Inferior parietal cortex (tissue), 1 donor: ENCODE measurements around the gene TPCN2.

Experiments used
- DNase-seq: peaks from one replicate; pipeline ENCODE4 v3.0.0-alpha.2; 2016; ENCODE audit errors: extremely low spot score

TPCN2 gene

DNA sequence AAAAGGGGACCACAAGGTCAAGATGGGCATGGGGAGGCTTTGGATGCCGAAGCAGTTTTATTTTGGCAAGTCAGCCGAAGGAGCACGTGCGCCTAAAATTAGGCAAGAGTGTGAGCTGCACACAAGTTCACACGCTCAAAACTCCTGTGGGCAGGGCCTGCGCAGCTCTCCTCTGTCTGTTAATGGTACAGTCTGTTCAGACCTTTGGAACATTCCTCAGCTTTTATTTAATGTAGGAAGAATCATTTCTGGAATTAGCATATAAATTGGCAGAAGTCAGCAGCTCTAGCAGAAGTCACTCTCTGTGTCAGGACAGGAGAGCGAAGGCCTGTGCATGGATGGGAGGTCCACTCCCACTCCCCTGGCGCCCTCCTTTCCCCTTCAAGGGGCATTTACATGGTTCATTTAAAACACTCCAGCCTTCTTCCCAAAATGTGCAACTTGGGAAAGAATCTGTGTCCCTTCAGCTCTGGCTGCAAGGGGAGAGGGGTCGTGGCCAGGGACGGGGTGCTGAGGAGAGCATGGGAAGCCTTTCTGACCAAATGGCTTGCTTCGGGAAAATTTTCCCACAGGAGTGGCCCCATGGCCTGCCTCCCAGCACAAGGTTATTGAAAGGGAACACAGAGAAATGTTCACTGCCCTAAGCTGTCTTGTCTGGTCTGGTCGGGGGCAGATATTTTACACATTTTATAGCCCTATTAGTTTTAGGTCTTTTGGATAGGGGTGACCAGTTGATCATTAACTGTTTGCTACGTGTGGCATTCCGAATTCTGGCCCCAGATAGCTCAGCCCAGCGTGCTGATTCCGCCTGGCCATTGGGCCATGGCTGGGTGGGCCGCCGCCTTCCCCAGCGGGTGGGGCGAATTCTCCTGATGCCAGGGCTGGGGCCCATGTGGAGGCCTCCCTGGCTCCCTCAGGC, 63.2 kb downstream of the TPCN2 start:
- DNase-seq: no peak

DNA sequence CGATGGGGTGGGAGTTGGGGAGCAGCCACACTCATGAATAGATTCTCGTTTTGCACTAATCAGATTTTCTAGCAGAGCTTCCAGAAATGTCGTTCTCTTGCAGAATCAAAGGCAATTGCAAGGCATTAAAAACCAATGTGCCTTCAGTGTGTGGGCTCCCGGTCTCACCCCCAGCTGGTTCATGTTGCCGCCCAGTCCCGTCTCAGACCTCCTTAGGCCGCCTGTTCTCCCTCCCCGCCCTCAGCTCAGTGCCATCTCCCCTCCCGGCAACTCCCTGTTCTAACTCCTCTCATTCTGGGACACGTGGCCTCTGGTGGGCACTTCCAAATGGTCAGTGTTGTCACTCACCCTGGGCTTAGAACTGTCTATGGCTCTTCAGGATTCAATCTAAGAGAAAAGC, 64.5 kb downstream of the TPCN2 start:
- no peak for DNase-seq

DNA sequence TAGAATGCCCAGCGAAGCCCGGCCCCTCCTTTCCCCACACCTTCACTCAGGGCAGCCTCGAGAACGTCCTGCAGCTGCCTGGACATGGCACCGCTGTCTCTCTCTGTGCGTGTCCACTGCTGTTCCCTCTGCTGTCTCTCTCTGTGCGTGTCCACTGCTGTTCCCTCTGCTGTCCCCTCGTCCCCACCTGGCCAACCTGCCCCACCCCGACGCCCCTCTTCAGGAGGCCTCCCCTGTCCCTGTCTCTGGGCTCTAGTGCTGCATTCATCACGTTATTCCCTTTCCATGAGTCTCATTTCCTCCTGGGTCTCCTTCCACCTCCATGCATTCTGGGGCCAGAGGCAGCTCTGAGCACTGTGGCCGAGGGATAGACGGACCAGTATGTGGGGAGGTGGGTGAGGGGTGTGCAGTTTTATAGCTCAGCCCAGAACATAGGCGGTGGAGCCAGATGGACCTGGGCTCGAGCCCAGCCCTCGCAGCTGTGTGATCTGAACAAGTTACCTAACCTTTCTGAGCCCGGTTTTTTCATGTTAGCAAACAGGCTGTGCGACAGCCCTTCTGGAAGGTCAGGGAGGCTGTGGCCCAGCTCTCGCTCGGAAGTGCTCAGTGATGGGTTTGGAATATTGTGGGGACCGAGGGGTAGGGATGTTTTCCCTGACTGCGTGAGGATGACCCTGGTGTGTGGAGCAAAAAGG, 65.1 kb downstream of the TPCN2 start:
- no peak for DNase-seq

DNA sequence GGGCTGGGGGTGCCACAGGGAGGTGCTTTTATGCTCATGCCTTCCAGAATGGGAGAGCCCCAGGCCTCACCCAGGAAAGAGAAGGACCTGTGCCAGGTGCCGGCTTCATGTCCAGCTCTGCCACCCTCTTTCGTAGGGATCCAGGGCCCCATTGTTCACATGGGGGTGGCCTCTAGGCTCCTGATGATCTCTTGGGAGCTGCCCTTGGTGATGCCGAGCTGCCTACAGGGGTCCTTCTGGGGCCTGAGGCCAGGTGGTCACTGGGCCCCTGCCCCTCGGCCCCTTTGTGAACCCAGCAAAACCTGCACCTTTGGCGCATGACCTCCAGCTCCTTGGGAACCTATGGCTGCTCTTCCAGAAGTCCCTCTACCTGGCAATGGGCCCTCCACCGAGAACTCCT, 65.6 kb downstream of the TPCN2 start:
- DNase-seq: no peak

DNA sequence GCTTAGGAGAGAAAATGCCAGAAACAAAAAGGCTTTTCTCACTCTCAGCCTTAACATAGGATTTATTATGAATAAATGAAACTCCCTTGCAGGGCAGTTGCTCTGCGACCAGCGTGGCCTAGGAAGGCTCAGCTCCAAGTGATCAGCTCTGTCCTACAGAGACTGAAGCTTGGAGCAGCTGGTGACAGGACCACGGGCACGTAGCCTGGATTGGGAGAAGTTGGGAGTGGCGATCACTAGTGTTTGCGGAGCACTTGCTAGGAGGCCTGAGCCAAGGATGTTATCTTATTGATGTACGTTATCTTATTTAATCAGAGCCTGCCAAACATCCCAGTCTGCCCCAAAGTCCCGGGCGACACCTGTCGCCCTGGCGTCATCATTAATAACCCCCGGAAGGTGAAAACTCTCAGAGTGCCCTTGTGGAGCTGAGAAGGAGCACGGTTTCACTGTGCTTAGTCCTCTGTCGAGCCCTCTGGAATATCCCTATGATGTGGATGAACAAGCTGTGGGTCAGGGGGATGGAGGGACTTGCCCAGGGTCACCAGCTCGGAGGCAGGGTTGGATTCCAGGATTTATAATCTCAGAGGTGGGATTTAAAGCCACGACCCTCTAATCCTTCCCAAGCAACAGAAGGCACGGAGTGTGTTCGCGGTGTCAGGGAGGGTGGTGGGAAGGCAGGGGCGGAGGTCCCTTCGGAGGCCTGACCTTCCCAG, 66.2 kb downstream of the TPCN2 start:
- no peak for DNase-seq

DNA sequence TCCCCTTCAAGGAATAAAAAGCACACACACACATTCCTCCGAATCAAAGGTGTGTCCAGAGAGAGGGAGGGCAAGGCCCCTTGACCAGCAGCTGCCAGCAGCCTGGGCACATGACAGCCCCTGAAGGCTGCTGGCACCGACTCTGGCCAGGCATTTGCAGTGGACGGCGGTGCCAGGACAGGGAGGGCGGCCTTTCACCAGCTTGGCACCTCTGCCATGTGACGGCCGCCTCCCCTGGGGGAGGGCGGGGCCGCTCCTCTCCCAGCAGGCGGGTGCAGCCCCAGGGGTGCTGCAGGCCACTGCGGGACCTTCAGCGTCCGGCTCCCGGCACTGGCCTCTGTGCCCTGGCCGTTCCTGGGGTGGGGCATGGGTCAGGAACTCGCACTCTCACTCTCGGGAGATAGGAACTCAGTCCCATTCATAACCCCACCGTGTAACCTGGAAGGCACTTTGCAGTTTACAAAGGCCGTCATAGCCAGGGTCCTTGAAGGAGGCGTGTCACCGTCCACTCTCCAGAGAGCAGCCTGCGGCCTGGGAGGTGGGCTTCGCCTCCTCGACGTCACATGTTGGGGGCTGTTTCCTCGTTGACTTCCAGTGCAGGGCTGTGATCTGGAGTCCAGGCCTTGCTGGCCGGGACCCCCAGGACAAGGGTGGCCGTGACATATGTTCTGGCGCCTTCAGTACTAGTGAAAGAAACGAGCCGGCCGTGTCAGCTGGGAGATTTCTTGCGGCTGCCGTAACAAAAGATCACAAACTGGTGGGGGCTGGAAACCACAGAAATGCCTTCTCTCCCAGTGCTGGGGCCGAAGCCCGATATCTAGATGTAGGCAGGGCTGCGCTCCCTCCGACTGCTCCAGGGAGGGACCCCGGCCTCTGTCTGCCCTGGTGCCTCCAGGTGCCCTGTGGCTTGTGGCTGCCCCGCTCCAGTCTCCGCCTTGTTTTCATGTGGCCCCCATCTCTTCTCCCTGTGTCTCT, 67.1 kb downstream of the TPCN2 start:
- no peak for DNase-seq

DNA sequence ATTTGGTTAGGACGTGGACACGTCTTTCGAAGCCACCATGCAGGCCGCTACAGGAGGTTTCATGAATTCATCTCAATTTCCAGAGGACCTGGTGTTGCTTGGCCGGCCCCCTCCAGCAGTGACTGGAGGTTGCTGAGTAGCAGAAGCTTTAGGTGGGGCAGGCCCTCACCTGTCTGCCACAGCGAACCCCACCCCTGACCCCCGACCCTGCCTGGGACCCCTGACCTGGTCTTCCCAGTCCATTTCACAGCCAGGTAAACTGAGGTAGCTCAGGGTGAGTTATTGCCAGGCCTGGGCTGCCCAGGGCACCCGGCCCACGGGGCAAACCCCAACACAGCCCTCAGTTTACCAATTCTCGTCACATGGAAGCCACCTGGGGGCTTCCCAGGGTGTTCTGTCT, 67.9 kb downstream of the TPCN2 start:
- no peak for DNase-seq

DNA sequence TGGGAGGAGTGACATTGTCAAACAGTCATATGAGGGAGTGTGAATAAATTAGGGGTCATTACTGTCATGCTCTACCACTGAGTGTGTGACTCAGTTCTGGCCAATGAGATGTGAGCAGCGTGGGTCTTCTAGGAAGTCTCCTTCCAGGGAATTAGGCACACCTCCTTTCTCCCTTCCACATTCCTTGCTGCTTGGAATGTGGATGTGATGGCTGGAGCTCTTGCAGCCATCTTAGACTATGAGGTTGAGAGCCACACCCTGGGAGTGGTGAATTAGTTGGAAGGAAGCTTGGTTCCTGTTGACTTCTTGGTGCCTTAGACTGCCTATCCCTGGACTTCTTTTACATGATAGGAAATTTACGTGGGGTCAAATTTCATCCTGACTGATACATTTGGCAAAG, 70.5 kb downstream of the TPCN2 start:
- no peak for DNase-seq

DNA sequence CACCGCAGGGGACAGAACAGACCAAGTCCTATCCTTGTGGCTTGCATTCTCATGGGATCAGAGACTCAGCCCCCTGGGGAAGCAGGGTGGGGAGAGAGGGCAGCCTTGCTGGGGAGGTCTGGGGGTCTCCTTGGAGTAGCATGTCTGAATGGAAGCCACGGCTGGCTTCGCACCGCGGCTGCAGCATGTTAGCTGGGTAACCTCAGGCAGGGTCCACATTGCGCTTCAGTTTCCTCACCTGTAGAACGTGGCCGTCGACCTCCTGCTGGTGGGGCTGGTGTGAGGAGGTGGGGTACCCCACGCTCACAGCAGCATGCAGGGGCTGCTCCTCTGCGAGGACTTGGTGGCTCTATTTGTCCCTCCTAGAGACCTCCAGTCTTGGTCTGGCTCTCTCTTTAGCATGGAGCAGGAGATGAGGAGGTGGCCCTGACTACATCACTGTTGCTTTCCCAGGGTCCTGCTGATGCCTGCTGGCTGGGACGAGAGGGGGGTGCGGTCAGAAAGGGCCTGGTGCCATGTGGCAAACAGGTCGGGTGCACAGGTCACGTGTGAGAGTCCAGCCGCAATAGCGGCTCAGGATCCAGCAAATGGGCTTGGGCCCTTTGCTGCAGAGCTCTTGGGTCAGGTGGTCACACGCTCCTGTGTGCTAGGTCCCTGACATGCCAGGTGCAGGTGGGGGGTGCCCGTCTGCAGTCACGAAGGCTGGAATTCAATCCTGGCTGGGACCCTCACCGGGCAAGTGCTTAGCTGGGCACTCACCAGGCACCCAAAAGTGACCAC, 71.6 kb downstream of the TPCN2 start:
- no peak for DNase-seq

DNA sequence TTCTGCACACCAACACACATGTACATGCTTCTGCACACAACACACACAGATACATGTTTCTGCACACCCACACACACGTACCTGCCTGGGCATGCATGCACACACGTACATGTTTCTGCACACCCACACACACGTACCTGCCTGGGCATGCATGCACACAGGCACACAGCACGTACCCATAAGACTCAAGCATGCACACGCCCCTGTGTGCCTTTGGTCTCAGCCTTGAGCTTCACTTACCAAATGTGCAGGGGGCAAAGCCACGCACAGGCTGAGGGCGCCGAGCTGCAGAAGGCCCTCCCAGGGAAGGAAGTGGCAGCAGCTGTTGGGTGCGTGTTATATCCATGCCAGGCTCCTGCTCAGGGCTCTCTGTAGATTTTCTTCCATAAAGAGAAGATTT, 72.3 kb downstream of the TPCN2 start:
- DNase-seq: no peak

DNA sequence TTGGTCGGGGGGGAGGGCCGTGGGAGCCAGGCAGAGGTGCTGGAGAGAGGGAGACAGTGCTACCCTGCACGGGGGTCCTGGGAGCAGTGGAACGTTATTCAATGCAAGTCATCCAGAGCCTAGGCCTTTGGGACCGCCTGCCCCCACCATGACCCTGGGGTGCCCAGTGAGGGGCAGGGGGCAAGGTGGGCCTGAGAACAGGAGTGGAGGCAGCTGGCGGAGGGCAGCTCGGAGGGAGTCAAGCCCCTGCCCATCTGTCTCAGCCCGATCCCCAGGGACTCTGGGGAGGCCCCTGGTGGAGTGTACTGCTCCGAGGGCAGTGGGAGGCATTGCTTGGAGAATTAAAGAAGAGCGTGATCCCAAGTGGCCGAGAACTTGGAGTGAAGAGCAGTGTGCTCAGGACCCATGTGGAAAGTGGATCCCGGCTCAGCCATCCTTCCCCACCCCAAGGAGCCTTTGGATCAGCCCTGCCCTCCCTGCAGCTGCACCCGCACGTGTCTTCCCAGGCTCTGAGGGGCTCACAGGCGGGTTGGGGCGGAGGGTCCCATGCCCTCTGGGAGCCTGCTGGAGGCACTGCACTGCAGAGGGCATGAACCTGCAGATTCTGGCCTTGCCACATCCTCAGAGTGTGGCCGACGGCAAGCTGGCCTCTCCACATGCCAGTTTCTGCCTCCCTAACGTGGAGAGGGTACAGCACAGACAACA, 73.0 kb downstream of the TPCN2 start:
- no peak for DNase-seq

DNA sequence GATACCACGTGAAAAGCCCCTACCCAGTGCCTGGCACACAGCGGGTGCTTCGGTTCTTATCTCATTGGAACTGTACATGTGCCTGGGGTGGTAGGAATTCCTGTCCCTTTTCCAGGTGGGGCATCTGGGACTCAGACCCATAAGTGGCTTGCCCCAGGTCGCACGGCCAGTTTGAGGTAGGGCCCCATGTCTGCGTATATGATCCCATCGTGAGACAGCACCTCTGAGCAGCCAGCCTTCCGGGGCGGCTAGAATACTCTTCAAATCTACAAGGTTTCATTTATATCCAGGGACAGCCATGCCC, 73.5 kb downstream of the TPCN2 start:
- DNase-seq: no peak

DNA sequence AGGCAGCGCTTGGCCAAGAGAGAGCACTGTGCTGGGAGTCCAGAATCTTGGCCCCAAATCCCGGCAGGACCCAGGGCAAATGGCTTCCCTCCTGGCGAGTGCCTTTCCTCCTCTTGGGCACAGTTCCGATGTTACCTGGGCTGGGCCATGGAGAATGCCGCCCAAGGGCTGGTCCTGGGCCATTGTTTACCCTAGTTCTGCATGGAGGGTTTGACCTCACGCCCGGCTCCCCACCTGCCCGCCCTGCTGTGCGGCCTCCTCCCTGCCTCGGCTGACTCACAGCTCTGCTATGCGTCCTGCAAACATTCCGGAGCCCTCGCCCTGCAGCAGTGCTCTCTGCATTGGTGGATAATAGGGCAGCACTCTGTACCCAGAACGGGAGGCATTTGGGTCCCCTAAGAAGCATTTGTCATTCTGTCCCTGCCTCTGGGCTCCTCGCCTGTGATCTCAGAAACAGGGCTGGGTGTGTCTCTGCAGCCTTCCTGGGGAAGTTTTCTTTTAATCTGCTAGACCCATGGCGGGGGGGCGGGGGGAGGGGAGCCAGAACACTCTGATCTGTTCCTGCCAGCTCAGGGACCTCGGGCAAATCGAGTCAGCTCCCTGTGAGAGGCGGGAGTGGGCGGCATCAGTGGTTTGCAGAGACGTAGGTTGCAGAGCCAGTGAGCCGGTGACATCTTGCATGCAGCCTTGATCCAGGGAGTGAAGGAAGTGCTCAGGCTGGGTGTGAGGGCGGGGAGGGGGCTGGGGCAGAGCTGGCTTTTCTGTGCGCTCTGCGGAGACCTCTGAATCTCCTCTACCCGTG, 74.1 kb downstream of the TPCN2 start:
- DNase-seq: no peak

DNA sequence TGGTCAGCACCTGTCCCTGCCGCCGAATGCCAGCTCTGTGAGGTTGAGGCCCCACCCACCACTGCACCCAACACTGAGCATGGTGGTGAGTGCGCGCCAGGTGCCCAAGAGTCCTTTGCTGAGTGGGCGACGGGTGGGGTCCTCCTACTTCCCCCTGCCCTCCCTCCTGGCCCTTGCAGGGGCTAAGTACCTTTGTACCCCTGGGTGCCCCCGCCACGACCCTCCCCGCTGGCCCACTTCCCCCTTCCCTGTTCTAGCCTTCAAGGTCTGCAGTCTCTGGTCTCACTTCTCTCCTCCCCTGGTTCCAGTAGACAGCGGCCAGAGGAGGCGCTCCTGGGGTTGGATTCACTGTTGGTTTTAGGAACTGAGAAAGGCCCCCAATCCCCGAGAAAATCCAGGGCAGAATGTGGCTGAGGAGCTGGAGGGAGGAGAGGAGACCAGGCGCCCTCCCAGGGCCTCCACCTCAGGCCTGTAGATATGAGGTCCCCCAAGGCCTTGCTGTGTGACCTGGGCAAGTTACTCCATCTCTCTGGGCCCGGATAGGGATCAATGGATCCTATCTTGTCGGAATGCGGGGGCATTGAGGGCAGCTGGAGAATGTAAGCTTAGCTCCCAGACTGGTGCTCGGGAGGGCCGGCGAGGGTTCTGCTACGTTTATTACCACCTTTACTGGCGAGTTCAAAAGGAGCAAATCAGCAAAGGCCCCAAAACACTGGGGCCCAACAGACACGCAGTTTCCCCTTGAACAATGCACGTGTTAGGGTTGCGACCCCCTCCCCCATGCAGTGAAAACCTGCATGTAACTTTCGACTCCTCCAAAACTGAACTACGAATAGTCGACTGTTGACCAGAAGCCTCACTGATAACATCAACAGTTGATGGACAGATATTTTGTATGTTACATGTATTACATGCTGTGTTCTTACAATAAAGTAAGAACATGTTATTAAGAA, 75.1 kb downstream of the TPCN2 start:
- DNase-seq: no peak

DNA sequence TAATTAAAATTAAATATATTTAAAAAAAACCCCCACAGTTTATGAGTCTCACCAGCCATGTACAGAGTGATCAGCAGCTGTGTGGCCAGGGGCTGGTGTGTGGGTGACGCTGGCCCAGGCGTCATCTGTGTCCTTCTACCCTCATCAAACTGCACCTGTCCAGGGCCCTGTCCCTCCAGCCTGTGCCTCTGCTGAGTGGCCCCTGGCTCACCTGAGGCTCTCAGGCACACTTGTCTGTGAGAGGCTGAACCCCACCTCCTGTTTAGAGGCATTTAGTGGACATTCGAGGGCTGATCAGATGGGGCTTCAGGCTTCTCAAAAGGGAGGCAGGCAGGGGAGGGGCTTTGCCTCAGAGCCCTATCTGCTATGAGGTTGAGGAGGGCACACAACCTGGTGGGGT, 77.1 kb downstream of the TPCN2 start:
- DNase-seq: no peak

DNA sequence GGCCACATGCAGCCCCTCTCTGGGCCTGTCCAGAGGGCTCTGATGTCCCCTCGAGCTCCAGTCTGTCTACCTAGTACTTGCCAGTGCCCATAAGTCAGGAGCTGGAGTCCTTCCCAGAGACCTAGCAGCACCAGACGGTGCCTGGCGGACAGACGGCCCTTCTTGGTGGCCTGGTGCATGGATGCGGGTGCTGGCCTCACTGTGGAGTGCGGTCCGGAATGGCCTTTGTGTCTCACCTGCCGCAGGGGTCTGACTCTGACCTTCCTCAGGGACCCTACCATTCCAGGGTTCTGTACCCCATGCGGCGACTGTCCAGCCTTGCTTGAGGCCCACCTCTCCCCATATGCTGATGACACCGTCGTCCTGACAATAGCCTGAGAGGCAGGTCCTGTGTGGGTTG, 77.6 kb downstream of the TPCN2 start:
- DNase-seq: no peak

DNA sequence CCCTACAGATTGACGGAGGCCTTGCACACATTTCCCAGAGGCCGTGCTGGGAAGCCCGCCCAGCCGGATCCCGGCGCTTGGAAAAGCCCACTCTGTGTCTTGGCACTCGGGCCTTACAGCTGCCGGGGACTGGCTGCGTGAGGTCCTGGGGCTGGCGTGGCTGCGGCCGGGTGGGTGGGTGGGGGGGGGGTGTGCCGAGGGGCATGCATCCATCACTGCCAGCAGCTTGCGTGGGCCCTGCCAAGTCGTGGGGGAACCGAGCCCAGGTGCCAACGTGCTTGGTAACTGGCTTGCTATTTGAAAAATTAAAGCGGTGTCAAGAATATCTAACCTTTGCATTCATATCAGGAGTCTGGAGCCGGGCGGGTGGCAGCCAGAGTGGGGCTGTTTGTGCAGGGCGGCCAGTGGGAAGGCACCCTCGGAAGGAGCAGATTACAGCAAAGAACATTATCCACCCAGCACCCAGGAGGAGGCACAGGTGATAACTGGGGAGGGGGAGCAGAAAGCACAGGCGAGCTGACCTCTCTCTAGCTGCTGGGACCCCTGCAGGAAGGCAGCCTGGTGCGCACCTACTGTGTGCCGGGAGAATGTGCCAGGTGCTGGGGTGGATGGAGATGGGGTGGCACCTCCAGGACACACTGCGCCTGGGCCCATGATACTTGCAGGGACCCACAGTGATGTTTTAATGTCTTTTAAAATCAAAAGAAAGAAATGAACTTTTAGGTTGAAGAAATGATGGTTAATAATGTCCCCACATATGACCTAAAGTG, 78.5 kb downstream of the TPCN2 start:
- DNase-seq: no peak
